ENCODE results near the gene TIMM22.
"Not testable (repeated sequence)": the region's sequence is repeated elsewhere in the genome, so short reads cannot be mapped to it uniquely, and the experiment has no call there.

TIMM22 gene
- 14.5 to 25.6 reads per million in 2 donors for total RNA-seq

DNA sequence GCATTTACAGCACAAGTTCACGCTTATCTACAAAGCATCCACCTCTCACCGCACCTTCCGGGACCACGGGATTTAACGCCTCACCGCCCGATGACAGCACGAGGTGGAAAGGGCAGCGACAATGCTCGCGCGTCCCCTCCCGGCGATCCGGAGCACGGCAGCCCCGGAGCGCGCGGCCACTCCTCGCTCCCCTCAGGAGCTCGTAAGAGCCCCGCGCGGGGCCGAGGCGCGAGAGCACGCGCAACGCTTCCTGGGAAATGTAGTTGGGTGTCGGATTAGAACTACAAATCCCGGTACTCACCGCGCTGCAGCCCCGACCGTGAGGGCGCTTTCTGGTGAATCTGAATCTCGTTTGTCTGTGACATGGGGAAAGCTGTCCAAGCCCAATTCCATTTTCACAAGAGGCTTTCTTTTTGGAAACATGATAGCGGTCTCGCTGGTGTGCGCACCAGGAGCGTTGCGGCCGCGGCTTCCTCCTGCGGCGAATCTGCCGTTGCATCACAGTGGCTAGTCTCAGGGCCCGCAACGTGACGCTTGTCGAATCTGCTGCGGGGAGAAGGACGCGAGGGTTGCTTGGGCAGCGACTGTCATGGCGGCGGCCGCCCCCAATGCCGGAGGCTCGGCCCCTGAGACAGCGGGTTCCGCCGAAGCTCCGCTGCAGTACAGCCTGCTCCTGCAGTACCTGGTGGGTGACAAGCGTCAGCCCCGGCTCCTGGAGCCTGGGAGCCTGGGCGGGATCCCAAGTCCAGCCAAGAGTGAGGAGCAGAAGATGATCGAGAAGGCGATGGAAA lies at the start of gene TIMM22:
TIMM22 (plus strand) TSS at position 576 of the 791 bp plus-strand sequence; CDS start at position 590, 14 bp downstream.
- peak; percentile 85 for DNase-seq

DNA sequence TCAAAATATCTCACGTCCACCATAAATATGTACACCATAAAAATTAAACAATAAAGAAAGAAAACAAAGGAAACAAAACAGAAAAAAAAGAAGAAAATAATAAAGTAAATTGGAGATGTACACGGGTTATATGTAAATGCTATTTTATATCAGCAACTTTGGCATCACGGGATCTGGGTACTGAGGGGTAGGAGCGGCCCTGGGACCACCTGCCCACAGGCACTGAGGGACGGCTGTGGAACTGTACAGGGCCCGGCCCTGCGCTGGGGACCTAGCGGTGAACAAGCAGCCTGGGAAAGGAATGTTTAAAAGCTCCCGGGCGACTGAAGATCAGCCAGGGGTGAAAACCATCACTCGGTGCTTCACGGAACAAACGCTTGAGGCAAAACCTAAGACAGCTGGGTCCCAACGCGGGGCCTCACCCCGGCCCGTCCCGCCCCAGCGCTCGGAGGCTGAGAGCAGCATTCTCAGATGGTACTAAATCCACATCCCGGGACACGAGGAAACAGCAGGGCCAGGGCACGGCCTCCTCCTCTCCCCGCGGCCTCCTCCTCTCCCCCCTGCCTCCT lies 48.6 kb upstream of the TIMM22 start:
- DNase-seq, result no peak

DNA sequence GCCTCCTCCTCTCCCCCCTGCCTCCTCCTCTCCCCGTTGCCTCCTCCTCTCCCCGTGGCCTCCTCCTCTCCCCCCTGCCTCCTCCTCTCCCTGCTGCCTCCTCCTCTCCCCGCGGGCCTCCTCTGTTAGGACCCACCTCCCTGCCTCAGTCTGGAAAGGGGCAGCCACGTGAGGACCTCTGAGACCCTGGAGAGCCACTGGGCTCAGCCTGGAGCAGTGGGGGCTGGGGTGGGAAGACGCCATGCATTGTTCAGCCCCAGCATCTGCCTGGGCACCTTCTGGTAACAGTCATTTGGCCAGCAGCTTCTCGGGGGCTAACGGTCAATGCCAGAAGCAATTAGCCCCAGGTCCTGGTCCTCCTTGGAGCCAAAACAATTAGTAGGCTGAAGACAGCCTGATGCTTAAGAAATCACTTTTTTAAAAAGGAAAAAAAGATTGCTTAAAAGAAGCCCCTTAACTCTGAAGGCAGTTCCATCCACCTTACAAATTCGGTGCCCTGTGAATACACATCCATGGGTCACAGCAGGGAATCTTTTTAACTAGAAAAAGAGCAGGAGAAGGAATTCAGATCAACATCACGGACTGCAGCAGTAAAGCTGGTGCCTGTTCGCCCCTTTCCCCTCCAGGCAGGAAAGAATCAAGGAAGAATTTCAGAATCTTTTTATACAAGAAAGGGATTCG lies 47.2 kb upstream of the TIMM22 start:
- no peak for DNase-seq

DNA sequence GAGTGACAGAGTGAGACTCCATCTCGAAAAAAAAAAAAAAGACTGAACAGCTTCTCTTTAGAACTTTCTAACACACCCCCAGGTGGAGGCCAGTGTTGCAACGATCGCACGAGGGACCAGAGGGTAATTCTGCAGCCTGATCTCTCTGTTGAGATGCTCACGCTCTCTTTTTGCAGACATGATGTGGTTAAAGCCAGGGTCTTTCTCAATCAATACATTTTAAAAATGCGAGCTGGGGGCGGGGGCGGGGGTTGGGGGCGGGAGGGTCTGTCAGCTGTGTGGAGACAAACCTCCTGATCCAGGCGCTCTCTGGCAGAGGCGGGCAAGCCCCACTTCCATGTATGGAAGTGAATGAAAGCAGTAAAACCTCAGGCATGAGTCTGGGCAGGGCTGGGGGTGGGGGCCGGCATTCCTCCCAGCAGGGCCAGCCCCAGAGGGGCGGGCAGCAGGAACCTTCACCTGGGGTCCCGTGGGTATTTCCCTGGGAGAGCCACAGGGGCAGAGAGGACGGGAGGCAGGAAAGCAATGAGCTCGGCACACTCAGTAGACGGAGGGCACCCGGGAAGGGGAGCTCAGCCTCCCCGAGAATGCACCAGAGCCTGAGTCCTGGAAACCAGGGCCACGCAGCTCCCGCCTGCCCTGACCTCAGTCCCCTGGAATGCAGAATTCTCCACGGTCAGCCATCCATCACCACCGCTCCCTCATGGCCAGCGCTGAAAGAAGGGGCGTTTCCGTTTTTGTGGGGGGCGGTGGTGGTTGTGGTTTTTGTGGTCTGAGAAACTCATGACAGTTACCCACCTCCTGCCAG lies 45.4 kb upstream of the TIMM22 start:
- DNase-seq, result no peak

DNA sequence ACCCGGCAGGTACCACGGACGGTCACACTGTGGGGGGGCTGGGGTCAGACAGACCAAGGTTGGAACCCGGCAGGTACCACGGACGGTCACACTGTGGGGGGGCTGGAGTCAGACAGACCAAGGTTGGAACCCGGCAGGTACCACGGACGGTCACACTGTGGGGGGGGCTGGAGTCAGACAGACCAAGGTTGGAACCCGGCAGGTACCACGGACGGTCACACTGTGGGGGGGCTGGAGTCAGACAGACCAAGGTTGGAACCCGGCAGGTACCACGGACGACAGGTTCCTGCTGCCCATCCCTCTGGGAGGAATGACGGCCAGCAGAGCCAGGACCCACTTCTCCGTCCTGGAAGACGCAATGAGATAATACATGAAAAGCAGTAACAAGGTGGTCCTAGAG lies 44.3 kb upstream of the TIMM22 start:
- not testable (repeated sequence) for DNase-seq

DNA sequence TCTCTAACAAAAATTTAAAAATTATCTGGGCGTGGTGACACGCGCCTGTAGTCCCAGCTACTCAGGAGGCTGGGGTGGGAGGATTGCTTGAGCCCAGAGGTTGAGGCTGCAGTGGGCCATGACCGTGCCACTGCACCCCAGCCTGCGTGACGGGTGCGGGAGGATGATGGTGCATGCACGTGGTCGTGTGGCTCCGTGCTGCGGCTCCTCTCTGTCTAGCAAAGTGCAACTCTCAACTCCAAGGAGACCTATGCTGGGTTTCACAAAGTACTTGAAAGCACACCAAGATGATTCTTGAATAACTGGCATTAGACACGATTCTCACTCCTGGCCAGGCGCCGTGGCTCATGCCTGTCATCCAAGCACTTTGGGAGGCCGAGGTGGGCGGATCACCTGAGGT lies 43.2 kb upstream of the TIMM22 start:
- DNase-seq, result no peak

DNA sequence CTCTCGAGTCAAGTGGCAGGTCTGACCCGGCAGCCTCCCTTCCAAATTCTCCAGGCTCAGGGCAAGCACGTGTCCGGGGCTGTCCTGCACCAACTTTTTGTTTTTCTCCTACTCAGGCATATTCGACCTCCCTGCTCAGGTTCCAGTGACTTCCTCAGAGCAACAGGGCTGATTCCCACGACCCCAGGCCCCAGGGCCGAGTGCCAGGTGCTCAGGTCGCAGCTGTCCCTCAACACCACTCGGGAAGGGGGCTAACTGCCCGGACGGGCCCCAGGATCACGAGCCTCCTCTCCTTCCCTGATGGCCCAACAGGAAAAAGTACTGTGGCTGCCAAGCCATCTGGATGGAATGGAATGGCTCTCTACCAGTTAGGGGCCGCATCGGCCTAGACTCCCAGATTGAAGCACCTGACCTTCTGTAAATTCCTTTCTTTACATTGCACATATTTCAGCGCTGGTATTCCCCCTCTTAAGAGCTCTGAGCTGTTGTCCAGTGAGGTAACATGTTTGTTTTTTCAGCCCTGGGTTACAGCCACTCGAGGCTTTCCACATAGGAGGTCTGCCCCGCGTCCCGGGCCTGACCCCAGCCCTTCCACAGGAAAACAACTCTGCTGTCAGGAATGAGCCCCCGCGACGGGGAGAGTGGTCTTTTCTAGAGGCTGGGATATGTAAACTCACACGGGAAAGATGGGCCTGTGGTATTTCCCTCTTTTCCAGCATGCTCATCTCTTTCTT lies 42.3 kb upstream of the TIMM22 start:
- DNase-seq, result no peak

DNA sequence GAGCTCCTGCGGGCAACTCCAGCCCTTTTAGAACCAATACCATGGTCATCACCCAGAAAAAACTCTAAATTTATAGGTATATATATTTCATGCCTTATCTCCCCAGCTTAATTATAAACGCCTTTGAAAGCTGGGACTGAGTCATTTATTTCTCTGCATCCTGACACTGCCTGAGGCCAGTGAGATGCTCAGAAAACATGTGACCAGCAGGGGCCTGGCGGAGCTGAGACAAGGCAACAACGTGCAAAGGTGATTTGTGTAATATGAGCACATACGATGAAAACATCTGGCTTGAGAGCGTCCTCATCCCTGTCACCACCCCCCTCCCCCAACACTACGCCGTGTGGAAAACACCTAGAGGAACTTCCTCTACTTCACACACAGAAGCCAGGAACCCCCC lies 40.0 kb upstream of the TIMM22 start:
- DNase-seq, result no peak

DNA sequence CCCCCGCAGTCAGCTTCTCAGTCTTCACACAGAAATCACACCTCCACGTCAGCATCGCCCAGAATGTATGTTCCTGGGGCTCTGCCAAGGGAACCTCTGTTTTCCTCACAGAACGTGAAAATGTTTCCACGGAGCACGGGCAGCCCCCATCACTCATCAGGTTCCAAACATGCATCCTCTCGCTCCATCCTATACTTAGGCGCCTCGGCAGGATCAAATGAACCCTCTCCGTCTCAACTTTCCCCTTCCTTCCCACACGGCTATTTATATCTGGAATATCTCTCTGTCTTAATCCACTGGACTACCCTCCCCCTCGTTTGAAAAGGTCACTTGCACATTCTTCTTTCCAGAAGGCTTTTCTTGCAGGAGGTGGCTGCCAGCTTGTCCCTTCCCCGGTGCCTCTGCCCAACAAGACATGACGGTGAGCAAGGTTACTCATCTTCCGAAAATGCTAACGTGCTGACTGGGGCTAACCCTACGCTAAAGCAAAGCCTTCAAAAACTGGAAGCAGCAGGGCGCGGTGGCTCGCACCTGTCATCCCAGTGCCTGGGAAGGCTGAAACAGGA lies 39.0 kb upstream of the TIMM22 start:
- DNase-seq, result no peak

DNA sequence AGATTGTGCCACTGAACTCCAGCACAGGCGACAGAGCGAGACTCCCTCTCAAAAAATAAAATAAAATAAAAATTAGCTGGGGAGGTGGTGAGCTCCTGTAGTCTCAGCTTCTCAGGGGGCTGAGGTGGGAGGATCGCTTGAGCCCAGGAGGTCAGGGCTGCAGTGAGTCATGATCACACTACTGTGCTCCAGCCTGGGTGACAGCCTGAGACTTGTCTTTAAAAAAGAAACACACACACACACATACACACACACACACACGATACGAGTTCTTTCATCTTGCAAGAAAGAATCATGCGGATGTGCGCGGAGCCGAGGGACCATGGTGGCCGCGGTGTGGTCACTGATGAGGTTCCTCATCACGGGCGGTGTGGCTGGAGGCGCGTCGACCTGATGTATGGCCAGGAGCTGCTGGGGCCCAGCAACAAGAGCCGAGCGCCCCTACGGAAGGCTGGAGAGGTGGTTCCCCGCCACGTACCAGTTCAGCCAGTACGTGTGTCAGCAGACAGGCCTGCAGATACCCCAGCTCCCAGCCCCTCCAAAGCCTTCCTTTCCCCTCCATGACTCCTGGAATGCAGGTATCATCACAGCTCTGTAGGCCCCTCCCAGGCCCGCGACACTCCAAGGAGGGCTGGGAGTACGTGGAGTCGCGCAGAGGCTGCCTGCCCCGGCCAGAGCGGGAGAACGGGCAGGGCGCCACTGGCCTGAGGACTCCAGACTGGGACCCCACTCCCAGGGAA lies 38.0 kb upstream of the TIMM22 start:
- DNase-seq, result no peak

DNA sequence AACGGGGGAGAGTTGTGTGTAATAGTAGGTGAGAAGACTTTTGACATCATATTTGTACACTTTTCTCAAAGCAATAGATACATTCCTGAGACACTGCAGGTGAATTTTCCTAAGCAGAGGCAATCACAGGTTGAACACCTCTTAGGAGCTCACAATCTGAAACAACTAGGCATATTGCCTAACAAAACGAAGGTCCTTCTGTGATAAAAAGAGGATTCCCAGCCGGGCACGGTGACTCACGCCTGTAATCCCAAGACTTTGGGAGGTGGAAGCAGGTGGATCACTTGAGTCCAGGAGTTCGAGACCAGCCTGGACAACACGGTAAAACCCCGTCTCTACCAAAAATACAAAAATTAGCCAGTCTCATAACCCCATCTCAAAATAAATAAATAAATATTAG lies 34.8 kb upstream of the TIMM22 start:
- DNase-seq, result no peak

DNA sequence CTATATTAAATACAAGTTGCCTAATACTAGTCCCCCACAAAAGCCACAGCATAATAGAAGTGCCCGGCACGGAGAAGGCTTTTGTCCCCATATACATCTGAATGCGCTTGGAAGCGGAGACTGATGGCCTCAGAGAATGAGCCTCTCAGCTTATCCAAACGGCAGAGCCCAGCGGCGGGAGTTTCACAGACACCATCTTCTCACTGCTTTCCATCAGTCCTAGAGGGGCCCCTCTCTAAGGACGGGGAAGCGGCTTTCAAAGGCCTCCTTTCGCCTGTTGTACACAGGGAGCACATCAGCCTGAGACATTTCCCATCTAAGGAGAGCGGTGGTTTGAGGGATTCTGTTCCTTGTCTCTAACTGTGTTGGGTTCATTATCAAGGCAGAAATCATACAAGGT lies 34.3 kb upstream of the TIMM22 start:
- DNase-seq, result no peak

DNA sequence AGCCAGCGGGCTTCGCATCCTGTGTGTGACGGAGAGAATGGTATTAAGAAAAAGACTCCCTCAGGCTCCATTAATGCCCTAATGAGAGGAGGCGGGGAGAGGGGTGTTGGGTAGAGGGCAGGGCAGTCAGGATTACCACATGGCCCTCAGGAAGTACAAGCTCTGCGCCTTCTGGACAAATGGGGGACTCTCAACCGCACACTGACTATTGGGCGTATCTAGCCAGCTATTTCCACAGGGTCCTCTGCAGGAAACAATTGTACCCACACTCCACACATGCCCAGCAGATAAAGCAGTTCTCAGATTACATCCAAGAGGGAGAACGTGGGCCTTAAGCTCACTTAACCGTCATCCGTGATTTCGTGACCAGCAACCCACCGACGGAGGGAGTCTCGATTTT lies 32.1 kb upstream of the TIMM22 start:
- no peak for DNase-seq

DNA sequence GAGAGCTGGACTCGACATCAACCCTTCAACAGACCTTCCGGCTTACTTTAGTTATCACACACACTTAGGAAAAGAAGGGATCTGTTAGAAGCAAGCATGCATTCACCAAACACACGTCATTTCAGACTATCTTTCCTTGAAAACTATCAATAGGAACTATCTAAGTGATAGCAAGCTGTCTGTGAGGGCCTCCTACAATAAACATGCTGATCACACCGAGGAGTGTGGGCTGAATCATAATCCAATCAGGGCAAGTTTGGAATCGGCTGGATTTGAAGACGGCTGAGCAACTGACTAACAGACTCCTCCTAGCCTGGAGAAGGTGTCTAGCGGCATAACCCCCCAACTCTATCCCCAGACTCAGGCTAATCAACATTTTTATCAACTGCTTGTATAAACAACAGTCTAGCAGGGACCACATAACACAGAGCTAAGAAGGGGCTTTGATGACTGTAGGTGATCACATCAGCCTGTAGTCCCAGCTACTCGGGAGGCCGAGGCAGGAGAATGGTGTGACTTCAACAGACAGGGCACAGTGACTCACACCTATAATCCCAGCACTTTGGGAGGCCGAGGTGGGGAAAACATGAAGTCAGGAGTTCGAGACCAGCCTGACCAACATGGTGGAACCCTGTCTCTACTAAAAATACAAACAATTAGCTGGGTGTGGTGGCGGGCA lies 31.5 kb upstream of the TIMM22 start:
- DNase-seq, result no peak

DNA sequence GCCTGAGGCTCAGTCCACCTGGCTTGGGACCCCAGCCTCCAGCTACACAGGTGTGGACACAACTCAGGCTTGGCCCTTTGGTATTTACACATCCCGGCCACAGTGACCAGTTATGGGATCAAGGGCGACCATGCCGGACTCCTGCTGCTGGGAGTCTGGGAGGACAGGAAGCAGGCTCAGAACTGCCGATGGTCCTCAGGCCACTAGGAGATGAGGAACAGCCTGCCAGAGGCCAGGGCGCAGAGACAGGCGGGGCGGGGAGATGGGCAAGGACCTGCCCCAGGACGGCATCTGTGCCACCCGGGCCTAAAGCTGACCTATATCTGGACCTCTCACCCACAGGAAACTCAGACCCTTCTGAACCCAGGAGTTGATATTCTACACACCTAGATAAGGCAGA lies 29.8 kb upstream of the TIMM22 start:
- DNase-seq, result no peak

DNA sequence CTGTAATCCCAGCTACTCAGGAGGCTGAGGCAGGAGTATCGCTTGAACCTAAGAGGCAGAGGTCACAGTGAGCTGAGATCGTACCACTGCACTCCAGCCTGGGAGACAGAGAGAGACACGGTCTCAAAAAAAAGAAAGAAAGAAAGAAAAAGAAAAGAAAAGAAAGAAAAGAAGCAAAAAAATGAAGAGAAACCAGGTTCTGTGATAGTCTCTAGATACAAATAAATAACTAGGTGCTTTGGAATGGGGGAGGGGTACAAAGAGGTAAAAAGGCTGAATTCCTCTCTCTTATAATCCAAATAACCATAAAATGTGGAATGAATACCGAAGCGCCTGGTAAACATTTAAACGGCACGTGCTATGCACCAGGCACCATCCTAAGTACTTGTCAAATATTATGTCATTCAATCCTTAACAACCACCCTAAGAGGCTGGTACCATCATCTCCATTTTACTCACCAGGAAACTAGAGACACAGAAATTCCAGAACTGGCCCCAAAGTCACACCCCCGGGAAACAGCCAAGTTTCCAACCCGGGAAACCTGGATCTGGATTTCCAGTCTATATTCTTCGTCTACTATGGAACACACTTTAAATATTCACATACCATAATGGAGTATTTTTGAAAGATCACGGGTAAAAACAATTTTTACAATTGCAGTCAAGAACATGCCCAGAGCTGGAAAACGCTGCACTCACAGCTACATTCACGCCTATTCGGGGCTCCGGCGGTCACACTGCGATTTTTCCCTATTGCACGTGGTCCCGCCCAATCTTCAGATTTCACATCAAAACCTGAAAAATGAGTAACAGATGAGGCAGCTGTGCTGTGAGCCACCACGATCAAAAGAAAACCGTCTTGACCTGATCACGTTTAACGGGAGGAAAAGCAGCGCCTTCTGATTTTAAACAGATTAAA lies 27.9 kb upstream of the TIMM22 start:
- DNase-seq, result no peak

DNA sequence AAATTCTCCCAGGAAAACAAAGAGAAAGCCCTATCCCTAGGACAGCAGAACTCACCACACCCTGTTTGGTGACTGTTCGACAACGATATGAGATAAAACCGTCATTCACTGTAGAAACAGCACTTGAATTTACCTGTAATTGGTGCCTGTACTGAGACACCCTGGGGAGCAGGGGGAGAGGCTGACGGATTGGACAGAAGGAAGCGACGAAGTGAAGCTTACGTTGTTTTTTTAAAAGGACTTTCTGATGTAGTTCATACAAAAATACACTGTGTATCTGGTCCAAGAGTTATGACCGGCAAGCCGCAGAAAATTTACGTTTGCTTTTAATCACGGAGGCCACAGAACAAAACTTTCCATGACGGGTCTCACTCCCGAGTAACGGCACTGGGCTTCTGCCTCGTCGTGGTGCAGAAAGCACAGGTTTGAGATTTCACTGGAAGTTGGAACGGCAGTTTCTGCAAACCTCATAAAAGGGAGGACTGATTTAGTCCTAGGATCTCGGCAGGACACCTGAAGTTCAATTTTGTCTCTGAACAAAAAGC lies 27.0 kb upstream of the TIMM22 start:
- DNase-seq, result no peak

DNA sequence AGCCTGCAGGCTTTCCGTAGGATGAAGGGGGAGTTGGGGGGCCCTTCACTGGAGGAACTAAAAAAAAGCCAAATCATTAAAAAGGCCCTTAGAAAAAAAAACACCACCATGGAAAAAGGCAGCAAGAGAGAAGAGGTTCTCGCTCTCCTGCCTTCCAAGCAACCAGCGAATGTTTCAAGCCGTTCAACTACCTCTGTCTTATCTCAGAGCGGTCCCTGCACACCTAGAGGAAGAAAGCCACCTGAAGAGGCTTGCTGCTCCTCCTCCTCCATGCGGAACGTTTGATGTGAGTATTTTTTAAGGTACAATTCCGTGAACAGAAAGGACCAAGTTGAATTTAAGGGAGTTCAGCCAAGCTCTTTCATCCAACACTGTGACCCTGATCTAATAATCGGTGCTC lies 26.6 kb upstream of the TIMM22 start:
- no peak for DNase-seq

DNA sequence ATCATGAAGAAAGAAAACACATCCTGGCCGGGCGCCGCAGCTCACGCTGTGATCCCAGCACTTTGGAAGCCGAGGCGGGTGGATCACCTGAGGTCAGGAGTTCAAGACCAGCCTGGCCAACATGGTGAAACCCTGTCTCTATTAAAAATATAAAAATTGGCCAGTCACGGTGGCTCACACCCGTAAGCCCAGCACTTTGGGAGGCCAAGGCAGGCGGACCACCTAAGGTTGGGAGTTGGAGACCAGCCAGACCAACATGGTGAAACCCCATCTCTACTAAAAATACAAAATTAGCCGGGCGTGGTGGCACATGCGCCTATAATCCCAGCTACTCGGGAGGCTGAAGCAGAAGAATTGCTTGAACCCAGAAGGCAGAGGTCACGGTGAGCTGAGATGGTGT lies 25.1 kb upstream of the TIMM22 start:
- DNase-seq, result not testable (repeated sequence)

Measured in T-helper 9 cell (primary cell).